Right forelimb (tissue), 1 donor: ENCODE measurements around the gene KAT2B.

Source experiments
- DNase-seq: peaks from one replicate; pipeline ENCODE4 v3.0.0-alpha.2; 2018

Gene KAT2B

DNA sequence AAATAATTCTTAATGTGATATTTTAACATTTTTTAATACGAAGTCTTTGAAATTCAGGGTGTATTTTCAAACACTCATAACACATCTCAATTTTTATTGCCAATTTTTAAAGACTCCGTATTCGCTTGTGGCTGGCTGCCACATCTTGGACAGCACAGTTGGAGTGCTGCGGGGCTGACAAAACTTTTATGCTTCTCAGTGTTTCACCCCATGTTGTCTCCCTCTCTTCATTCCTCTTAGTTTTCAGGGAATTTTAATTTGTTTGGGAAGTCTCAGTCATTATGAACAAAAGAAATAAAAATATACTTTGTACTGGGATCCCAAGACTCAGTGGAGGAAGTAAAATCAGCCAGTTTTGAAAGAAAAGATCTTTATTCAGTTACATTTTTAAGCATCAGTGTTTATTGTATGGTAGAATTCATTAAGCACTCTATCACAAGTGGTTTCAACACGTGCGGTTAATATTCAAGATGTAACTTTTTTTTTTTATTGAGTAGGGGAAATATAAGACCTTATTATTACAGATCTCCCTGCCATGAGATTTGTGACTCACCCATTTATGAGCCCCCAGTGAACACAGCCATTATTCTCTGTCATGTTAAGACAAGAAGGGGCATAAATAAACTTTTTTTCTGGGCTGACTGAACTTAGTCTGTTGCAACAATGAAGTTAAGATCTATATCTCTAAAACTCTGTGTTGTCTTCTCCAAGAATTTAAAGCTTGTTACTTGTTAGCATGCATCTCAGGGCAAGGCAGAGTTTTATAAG, 26.8 kb downstream of the KAT2B start:
- no peak for DNase-seq

DNA sequence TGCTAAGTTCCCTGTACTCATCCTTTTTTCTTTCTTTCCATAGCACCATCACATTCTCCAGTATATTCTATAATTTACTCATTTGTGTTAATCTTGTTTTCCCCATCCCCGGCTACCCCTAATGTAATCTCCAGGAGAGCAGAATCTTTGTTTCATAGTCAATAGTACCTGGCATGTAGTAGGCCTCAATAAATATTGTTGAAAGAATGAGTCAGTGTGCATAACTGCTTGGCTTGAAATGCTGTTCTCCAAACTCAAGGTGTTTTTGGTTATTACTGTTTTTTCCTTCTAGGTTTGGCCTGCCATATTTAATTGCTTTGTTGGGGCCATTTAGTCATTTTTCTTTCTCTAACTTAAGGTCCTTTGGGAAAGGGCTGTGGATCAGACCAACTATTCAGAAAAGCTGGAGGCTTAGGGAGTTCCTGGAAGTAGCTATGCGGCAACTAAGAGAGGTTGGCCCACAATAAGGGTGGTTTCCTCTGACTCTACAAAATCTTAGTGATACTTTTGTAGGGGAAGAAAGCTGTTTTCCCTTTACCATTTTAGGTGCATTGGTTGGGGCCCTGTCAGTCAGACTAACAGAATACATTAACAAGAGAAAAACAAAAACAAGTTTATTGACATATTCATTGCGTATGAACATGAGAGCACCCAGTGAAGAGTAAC, 28.4 kb downstream of the KAT2B start:
- no peak for DNase-seq

DNA sequence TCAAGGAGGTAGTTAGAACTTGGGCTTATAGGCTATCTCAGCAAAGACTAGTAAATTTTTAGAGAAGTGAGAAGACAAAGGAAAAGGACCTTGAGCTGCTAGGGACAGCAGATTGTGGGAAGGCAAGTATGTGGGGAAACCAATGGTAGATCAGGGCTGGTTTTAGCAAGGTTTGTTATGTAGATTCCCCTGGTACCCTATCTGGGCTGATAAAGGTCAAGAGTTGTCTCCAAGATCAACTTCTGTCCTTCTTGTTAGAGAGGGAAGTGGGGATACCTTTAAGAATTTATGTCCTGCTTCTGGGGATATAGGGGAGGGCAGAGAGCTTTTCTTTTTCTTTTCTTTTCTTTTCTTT, 28.9 kb downstream of the KAT2B start:
- DNase-seq, result no peak

DNA sequence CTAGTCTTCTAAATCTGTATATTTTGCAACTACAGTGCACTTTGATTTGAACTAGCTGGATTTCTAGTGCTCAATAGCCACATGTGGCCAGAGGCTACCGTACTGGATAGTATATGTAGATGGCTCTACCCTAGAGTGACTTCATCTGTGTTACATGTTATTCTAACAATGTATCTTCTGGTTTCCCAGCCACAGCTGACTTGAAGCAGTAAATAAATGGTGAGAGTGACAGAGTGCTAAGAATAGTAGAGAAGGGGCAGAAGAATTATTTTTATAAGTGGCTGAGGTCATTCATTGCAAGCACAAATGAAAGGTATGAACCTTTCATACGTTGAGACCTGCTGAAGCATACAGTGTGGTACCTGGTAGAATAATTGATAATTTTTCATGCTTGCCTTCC, 30.9 kb downstream of the KAT2B start:
- no peak for DNase-seq

DNA sequence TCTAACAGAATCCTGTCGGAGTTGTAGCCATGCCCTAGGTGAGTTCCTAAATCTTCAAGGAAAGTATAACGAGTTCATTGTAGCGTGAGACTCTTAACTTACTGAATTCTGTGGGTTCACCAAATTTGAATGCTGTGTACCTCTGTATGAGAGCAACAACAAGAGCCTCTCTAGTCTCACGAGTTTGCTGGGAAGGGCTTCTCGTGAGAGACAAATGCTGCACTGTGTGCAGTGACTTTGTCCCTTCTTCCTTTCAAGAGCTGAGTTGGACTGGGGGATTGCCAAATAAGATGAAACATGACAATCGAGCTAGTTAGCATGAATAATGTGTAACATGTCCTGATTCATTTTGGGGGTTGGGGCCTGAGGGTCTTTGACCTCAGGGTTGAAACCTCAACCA, 32.2 kb downstream of the KAT2B start:
- DNase-seq, result no peak

DNA sequence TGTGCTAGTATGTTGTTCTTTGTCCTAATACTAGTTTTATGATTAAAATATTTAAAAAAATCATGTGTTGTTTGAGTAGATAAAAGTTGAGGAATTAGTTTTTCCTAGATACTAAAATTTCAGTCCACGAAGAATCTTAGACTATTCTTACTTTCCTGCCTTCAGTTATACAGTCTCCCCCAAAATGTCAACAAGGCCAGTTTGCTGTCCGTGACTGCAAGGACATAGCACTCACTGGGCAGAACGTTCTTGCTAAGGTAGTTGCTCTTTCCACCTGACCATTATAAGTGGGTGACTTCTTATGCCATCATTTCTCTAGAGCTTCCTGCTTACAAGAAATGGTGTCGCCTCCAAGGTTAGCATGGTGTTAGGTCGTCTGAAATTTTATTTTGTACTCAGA, 32.8 kb downstream of the KAT2B start:
- no peak for DNase-seq

DNA sequence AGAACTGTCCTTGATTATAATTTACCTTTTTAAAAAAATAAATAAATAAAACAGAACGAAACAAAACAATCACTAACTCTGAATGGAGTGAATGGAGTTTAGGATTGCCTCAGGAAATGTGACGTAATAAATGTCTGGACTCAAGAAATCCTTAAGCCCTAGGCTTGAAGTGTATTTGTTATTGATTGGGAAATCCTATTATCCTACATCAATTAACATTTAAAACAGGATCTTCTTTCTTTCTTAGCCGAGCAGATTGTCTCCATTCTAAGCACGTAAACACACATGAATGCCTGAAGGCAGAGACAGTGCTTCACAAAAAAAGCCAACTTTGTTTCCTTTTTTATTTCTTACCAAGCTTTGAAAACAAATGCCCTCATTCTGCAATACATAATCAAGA, 33.4 kb downstream of the KAT2B start:
- DNase-seq, result no peak

DNA sequence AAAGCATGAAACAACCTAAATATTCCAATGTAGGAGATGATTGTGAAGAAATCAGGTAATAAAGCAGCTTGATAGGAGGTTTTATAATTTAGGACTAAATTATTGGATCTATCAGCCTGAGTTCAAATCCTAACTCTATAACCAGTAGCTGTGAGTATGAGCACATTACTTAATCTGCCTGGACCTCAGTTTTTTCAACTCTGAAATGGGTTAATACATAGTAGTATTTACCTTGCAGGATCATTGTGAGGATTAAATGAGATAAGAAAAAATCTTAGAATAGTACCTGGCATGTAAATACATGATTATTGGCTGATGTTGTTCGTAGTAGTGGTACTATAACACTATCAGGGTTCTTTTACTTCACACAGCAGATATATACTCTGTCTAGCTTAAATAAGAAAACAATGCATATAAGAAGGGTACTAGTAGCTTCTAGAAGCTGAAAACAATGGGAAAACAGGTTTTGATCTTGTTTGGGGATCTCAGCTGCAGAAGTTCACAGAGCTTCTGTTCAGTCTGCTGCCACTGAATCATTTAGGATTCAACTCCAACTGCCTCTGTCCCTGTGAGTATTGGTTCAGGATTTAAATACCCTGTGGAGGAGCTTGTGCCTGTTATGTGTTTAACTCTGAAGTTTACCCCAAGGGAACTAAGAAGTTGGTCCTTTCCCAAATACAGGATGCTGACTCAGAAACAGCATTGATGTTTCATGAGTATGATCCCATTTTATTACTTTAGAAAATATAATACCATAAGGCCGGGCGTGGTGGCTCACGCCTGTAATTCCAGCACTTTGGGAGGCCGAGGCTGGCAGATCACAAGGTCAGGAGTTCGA, 34.2 kb downstream of the KAT2B start:
- no peak for DNase-seq

DNA sequence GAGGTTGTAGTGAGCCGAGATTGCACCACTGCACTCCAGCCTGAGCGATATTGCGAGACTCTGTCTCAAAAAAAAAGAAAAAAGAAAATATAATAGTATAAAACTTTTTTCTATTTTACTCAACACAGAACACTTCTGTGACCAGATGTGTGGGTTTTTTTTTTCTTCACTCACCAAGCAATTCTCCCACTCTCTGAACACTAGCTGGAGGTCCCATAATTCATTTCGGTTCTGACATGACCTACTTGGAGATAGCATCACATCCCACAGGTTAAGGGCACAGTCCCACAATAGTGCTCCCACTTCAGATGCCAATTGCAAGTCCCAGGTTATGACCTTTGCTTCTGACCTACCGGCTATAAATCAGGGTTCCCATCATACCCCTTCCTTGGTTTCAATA, 35.0 kb downstream of the KAT2B start:
- no peak for DNase-seq

DNA sequence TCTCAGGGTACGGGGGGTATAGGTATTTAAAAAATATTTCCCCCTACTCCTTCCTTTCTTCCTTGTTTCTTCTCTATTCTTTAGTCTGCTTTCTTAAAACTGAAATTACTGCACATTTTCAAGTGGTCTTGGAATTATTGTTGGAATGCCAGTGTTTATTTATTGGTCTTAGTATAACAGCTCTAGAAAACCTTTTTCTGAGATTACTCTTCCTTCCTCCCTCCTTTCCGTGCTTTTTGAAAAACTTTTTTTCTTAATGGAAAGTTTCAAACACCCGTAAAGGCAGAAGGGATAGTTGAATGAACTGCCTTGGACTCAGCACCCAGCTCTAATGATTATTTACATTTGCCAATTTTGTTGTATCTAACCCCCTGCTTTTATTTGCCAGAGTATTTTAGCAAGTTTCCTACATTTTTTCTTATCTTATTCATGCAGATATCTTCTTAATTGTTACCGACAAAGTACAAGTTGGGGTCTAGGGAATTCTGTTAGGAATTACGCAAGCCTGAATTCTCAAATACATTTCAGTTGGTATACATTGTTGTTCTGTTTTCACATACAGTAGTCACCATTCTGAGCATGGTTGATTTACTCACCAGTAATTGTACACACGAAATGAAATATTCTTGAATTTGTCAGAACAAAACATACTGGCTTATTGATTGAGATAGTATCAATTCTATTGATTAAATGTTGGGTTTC, 36.2 kb downstream of the KAT2B start:
- no peak for DNase-seq

DNA sequence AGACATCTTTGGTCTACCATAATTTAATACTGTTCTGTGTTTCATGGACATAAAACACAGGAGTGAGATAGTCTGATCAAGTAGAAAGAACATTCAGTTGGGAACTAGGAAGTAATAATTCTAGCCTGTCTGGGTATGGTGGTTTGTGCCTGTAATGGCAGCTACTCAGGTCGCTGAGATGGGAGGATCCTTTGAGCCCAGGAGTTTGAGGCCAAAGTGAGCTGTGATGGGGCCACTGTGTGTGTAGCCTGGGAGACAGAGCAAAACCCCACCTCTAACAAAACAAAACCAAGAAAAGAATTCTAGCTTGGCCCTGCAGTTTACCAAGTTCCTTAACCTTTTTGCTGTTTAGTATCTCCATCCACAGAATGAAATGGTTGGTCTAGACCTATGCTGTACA, 36.8 kb downstream of the KAT2B start:
- no peak for DNase-seq

DNA sequence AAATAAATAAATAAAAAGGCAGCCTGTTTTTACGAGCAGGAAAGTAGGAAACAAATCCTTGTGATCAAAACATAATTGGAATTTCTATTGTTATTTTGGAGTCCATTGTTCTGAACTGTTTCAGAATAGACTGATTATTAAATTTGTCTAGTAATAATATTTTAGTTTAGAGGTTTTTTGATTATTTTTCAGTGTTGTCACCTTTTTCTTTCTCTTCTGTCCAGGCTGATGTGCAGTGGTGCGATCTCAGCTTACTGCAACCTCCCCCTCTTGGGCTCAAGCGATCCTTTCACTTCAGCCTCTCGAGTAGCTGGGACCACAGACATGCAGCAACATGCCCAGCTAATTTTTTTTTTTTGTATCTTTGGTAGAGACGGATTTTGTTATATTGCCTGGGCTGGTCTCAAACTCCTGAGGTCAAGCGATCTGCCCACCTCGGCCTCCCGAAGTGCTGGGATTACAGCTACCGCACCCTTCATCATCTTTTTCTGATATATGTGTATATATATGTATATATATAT, 38.0 kb downstream of the KAT2B start:
- DNase-seq, result no peak

DNA sequence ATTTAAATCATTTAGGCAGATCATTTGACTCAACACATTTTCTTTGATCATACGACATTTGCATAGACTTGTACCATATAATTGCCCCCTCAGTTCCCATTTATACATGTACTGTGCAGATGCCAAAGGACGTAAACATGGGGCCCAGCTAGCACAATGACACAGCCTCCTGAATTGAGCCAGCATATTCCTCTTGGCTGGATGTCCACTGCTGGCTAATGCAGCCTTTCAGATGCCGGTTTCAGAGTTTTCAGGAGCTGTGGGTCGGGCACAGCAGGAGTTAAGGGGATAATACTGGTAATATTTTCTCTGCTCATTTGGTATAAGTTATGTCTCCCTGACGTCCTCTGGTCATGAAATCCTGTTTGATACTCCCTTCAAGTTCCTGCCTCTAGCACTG, 39.4 kb downstream of the KAT2B start:
- no peak for DNase-seq

DNA sequence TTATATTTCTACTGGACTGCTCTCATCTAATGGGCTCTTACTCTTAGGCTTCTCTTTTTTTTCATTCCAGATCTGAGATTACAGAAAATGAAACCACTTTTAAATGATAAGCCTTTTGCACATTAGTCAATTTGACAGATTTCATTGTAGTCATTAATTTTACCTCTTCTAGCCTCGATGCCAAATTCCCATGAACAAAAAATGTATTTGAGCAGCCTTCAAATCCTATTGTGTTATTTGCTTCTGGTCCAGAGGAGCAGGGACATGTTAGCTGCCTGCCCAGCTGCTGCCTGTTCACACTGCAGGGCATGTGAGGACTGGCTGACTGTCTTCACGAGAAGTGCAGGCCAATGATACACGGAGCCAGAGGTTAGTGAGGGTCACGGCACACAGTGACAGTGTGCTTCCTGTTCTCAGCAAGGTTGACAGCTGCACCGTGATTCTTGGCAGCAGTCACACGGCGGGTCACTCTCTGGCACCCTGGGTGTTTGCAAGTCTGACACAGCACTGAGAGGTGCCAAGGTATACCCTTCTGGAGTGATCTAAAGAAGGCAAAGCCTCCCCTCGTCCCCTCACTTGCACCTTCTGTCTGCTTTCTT, 40.8 kb downstream of the KAT2B start:
- no peak for DNase-seq

DNA sequence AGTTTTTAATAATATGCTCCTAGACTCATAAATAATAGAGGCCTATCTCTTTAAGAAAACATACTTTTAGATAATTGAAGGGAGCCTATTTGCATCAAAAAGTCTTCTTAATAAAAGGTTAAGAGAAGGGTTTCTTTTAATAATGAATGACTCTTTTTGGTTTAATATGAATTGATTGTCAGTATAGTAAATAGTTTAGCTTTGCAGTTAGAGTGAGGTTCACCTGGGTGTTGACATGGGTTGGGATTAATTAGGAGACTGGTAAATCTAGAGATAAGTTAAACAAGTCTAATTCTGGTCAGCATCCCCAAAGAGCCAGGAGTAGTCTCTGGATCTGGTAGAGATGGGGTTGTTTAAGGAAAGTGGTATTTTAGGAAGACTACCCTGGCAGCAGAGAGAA, 43.0 kb downstream of the KAT2B start:
- no peak for DNase-seq

DNA sequence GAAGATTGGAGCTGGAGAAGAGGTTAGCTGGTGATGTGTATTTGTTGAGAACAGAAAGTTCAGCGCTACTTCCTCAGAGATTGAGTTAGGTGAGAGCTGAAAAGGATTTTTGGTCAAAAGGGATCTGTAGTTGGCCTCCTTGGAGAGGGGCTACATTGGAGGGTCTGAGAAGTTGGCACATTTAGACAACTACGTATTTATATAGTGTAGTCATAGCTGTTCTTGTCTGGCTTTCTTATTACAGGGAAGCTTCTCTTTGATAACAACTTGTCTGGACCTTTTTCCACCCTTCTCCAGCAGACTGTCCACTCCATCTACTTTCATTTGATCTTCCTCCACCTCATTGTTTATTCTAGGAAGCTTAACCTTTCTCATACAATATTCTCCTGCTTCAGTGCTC, 43.7 kb downstream of the KAT2B start:
- DNase-seq, result no peak

DNA sequence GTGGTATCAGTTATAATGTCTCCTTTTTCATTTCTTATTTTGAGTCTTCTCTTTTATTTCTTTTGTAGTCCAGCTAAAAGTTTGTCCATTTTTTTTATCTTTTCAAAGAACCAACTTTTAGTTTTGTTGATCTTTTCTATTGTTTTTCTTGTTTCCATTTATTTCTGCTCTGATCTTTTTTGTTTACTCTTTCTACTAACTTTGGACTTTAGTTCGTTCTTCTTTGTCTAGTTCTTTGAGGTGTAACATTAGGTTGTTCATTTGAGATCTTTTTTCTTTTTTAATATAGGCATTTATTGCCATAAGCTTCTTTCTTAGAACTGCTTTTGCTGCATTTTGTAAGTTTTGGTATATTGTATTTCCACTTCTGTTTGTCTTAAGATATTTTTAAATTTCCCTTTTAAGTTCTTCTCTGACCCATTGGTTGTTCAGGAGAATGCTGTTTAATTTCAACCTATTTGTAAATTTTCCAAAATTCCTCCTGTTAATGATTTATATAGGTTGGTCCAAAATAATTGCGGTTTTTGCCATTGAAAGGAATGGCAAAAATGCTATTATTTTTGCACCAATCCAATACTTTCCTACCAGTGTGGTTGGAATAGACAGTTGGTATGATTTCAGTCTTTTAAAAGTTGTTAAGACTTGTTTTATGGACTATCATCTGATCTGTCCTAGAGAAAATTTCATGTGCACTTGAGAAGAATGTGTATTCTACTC, 51.2 kb downstream of the KAT2B start:
- no peak for DNase-seq

DNA sequence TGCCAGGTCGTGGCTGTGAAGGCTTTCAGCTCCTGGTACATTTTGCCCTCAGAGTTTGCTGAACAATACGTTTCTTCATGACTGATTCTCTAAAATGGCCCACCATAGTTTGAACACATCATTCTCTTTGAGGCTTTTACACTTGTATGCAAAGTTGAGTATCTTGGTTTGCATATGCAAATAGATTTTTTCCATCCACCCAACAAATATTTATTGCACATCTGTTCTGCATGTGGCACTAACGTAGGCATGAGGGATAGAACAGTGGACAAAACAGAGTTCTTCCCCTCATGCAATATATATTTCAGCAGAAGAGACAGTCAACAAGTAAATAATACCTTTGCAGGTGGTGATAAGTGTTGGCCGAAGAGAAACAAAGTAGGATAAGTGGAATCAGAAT, 55.2 kb downstream of the KAT2B start:
- DNase-seq, result no peak

DNA sequence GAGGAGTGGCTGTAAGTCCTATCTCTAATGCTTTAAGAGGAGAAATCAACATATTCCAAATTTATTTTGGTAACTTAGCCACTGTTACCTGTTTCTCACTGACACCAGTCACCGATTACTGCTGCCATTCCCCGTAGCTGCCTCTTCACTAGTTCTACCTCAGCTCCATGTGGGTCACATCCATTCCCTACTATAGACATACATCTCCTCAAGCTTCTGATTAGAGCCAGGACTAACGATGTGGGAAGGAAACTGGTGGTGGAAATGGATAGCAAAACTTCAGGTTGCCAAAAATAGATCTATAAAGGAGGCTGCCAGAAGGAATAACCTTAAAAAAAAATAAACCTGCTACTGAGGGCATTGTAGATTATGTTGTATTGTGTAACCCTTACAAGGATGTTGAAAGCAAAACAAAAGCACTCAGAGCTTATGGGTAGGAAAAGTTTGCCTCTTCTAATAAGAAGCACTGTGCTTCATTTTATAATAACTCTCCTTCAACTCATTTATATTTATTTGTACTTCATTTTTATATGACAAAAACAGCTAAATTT, 56.0 kb downstream of the KAT2B start:
- DNase-seq, result no peak

DNA sequence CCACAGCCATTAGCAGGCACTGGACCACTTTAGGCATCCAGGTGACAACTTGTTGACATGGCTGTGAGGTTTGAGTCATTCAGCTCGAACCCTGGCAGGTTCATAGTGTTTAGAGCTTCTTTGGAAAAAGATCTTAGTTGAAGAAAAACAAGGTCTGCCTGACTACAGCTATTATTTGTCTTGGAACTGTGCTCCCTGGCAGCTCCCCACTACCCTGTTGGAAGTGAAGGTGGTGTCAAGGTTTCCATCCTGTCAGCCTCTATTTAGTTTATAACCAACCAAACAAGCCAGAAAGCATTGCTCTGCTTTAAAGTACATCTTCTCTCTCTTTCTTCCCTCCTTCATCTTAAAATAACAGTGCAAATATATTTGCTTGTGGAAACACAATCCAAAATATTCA, 56.8 kb downstream of the KAT2B start:
- peak; percentile 58 for DNase-seq

DNA sequence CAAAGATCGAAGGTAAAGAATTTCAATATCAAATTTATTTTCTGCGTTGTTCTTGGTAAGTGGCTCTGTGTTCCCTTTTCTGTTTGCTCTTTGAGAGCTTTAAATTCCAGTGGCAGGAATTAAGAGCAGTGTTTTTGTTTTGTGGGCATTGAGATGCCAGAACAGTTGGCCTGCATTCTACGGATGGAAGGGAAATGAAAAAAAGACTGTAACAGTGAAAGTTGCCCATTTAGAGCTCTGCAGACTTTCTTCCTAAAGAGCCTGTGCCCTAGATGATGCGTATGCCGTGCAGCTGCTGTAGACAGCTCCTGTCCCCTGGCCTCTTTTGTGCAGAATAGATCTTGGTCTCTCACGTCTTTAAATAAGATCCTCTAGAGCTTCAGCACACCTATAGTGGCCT, 58.8 kb downstream of the KAT2B start:
- DNase-seq, result no peak

DNA sequence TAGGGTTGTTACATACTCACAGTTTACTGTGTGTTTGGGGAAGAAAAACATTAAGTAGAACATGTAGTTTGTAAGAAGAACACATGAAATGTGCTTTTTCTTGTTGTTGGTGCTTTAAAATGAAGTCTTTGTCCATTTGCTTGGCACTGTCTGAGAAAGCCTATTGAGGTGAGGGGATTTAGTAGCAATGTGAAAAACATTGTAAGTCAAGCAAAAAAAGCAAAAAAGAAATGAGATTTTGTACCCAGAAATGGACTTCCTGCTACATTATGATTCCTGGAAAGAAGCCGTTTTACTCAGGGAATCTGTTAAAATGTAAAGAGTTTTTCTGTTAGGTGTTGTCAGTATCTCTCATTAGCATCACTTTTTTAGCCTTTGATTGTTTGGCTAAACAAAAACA, 59.9 kb downstream of the KAT2B start:
- no peak for DNase-seq
